Occipital lobe (tissue), 2 donors: ENCODE results near the gene LRMDA. TPM values are rescaled to one million over a fixed set of nuclear protein-coding genes. Genes with fewer than 3 reads are reported as not detected.
"Not testable (repeated sequence)": the region's sequence is repeated elsewhere in the genome, so short reads cannot be mapped to it uniquely, and the experiment has no call there.

Source experiments
- DNase-seq: peaks from one replicate; lab custom pipeline; 2025; lab: John Stamatoyannopoulos, UW
- total RNA-seq: library from RNA; depleted of rRNA; stranded (reverse); fragments of >200 nt; gene quantifications from one replicate; pipeline ENCODE4 v1.2.3, GENCODE V29; 2014

Gene LRMDA
- total RNA-seq, 1 donor from 2014 or later = 0.62 TPM

- DNase-seq = no peak
Observed at GRCh38 chr10:76036962-76037361, 605.5 kb downstream of the LRMDA start.

GRCh38 chr10:76037531-76038155 is 606.2 kb downstream of the LRMDA start:
- DNase-seq = no peak

GRCh38 chr10:76038696-76039095 is 607.3 kb downstream of the LRMDA start:
- no peak for DNase-seq

GRCh38 chr10:76040107-76040829 is 608.8 kb downstream of the LRMDA start:
- DNase-seq = no peak

GRCh38 chr10:76040830-76041220 is 609.4 kb downstream of the LRMDA start:
- no peak for DNase-seq

GRCh38 chr10:76041551-76041950 is 610.1 kb downstream of the LRMDA start:
- no peak for DNase-seq

GRCh38 chr10:76043261-76043660 is 611.8 kb downstream of the LRMDA start:
- no peak for DNase-seq

- DNase-seq = no peak
Observed at GRCh38 chr10:76044751-76045150, 613.3 kb downstream of the LRMDA start.

- DNase-seq = no peak
Observed at GRCh38 chr10:76045174-76045573, 613.8 kb downstream of the LRMDA start.

- no peak for DNase-seq
Observed at GRCh38 chr10:76047521-76047920, 616.1 kb downstream of the LRMDA start.

GRCh38 chr10:76049581-76050290 is 618.3 kb downstream of the LRMDA start:
- no peak for DNase-seq

GRCh38 chr10:76050291-76050625 is 618.8 kb downstream of the LRMDA start:
- DNase-seq = no peak

- DNase-seq = no peak
Observed at GRCh38 chr10:76051007-76051936, 619.8 kb downstream of the LRMDA start.

- DNase-seq = no peak
Observed at GRCh38 chr10:76052682-76053503, 621.5 kb downstream of the LRMDA start.

GRCh38 chr10:76055466-76055865 is 624.0 kb downstream of the LRMDA start:
- DNase-seq = no peak

- DNase-seq = no peak
Observed at GRCh38 chr10:76055963-76056362, 624.5 kb downstream of the LRMDA start.

- DNase-seq = not testable (repeated sequence)
Observed at GRCh38 chr10:76060993-76061392, 629.6 kb downstream of the LRMDA start.

GRCh38 chr10:76066457-76066856 is 635.0 kb downstream of the LRMDA start:
- no peak for DNase-seq

- DNase-seq = no peak
Observed at GRCh38 chr10:76067447-76067846, 636.0 kb downstream of the LRMDA start.

- no peak for DNase-seq
Observed at GRCh38 chr10:76068856-76069255, 637.4 kb downstream of the LRMDA start.

- DNase-seq = no peak
Observed at GRCh38 chr10:76070916-76071315, 639.5 kb downstream of the LRMDA start.
